ENCODE measurements around the gene MYO15B. TPM values are rescaled to one million over a fixed set of nuclear protein-coding genes. Genes with fewer than 3 reads are reported as not detected.

Gene MYO15B
- total RNA-seq, 4 donors from 2014 or later, result 119 to 610 (median 170) TPM

DNA sequence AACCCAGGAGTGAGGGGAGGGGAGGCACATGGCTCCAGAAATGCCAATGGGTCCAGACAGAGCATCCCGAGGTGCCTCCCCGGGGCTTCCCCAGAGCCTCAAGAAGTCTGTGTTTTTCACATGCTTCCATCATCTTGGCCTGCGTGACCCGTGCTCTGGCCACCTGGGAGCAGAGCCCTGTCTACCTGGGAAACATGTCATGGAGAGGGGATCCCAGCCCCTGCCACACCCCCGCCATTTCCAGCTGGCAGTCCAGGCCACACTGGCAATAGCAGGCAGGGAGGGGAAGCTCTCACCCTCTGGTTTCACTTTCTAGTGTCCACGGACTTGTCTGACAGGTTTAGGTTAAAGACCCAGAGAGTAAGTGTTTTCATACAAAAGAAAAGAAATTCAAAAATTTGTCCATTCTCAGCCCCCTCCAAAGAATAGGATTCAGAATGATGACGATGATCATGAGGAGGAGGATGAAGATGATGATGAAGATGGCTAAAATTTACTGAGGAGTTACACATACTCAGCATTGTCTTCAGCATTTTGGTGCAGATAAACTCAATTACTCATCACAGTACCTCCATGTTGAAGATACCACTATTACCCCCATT is 54.7 kb downstream of the MYO15B start:
- no peaks in the 10 kb centered on the region for H3K27me3 ChIP-seq
- no peak overlapping the region for H3K27ac ChIP-seq
- no peaks in the 10 kb centered on the region for H3K4me1 ChIP-seq
- no peaks in the 10 kb centered on the region for H3K36me3 ChIP-seq
- H3K9me3 ChIP-seq, result no peaks in the 10 kb centered on the region
- no peak overlapping the region for H3K4me3 ChIP-seq
- intact Hi-C loops (cut with DNase I; ENCODE audit: low total_unique reads), result no loop called here
- DNase-seq, result no peak
- TF ChIP-seq POLR2A (IDR thresholded peaks at IDR 0.05) (no peak), CTCF (IDR thresholded peaks at IDR 0.05) (no peak)

- Histone ChIP-seq H3K4me1 (no peaks in the 10 kb centered on the region), H3K9me3 (no peaks in the 10 kb centered on the region), H3K27me3 (no peaks in the 10 kb centered on the region), H3K36me3 (no peaks in the 10 kb centered on the region), H3K27ac (no peak overlapping the region), H3K4me3 (no peak overlapping the region)
- no peak for DNase-seq
- intact Hi-C loops (cut with DNase I; ENCODE audit: low total_unique reads), result no loop called here
- TF ChIP-seq POLR2A (IDR thresholded peaks at IDR 0.05) (no peak), CTCF (IDR thresholded peaks at IDR 0.05) (no peak)
Observed at GRCh38 chr17:75642784-75643642, 55.4 kb downstream of the MYO15B start.

DNA sequence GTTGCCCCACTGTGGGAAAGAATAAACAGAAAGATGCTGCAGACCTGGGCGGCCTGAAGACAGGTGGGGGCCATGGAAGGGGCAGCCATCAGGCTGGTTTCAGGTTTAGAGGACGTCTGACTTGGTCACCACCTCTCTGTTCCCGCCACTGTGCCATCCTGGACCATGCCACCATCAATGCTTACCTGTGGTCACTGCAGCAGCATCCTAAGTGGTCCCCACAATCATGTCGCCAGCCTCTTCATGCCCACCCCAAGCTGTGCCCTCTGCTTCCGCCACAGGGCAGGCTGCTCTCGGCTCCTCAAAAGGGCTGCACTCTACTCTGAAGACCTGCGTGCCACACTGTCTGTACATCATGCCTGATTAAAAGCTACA is 56.0 kb downstream of the MYO15B start:
- no peak for DNase-seq

DNA sequence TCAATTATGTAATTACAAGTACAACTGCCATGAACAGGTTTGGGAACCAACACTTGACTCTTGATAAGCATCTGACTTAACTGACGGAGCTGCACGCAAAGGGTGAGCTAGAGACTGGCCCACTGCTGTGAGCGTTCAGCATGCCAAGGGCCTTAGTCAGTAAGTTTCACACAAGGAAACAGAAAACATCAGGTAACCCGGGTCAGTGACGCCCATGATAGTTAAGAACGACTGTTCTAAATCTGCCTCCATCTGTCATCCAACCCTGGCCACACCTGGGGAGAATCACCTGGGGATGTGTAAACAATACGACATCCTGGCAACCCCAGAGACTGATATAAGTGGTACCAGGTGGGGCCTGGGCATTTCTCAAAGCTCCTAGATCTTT is 57.9 kb downstream of the MYO15B start:
- TF ChIP-seq POLR2A (IDR thresholded peaks at IDR 0.05) (no peak), CTCF (IDR thresholded peaks at IDR 0.05) (no peak)
- Histone ChIP-seq H3K36me3 (no peaks in the 10 kb centered on the region), H3K27ac (no peak overlapping the region), H3K9me3 (no peaks in the 10 kb centered on the region), H3K27me3 (no peaks in the 10 kb centered on the region), H3K4me3 (no peak overlapping the region), H3K4me1 (no peaks in the 10 kb centered on the region)
- intact Hi-C loops (cut with DNase I; ENCODE audit: low total_unique reads), result no loop called here
- no peak for DNase-seq

More for the DNA sequence above, 56.0 kb downstream of the MYO15B start:
- Histone ChIP-seq H3K4me1 (no peaks in the 10 kb centered on the region), H3K4me3 (no peak overlapping the region), H3K27me3 (no peaks in the 10 kb centered on the region), H3K9me3 (no peaks in the 10 kb centered on the region), H3K36me3 (no peaks in the 10 kb centered on the region), H3K27ac (no peak overlapping the region)
- intact Hi-C loops (cut with DNase I; ENCODE audit: low total_unique reads), result no loop called here
- TF ChIP-seq CTCF (IDR thresholded peaks at IDR 0.05) (no peak), POLR2A (IDR thresholded peaks at IDR 0.05) (no peak)

GRCh38 chr17:75645889-75646637 is 58.5 kb downstream of the MYO15B start:
- no peaks in the 10 kb centered on the region for H3K9me3 ChIP-seq
- H3K27ac ChIP-seq, result no peak overlapping the region
- TF ChIP-seq POLR2A (IDR thresholded peaks at IDR 0.05), result peak in 1 of 2 donors; percentile 33
- no peak for TF ChIP-seq CTCF (IDR thresholded peaks at IDR 0.05)
- H3K4me1 ChIP-seq, result no peaks in the 10 kb centered on the region
- H3K27me3 ChIP-seq, result no peaks in the 10 kb centered on the region
- H3K36me3 ChIP-seq, result no peaks in the 10 kb centered on the region
- intact Hi-C loops (cut with DNase I; ENCODE audit: low total_unique reads), result no loop called here
- DNase-seq, result peak in 1 of 2 donors; percentile 52
- H3K4me3 ChIP-seq, result no peak overlapping the region

Measured in uterus (tissue), 4 donors.